IMR-90 (cell line): Measurements from ENCODE around the gene GAS2L3. TPM values are rescaled to one million over a fixed set of nuclear protein-coding genes. Genes with fewer than 3 reads are reported as not detected.

Source experiments
- ATAC-seq: fragments of 200-7000 bp; cut with Tn5 transposase; 2 replicates; pipeline ENCODE4 v1.9.1; 2020; ENCODE audit warnings: low read depth, mild to moderate bottlenecking, moderate library complexity
- BruUV-seq: library from RNA; stranded (reverse); fragments of 400-500 nt; replicated peaks from 2 replicates; lab custom pipeline; 2021; lab: Mats Ljungman, UMichigan
- CTCF ChIA-PET: fragments of 300-600 bp; formaldehyde crosslinking; extraction: SDS; loops from one replicate; lab custom pipeline; 2021; ENCODE audit warnings: antibody characterized with exemption; lab: Yijun Ruan, JAX
- POLR2A ChIA-PET: fragments of 300-600 bp; sonication (Branson Sonifier 250); formaldehyde crosslinking; loops from one replicate; lab custom pipeline; 2022; ENCODE audit warnings: antibody characterized with exemption; ENCODE audit not compliant: unreplicated experiment; lab: Charles Lee
- DNase-seq: peaks from one replicate; pipeline ENCODE4 v3.0.0; 2013
- H2AFZ ChIP-seq: replicated peaks from 2 replicates; pipeline ENCODE3; 2013; ENCODE audit warnings: low read length, mild to moderate bottlenecking; ENCODE audit not compliant: poor library complexity
- H2AK5ac ChIP-seq: 2 replicates; pipeline ENCODE4 v1.6.1; 2013; ENCODE audit warnings: low read depth, low read length, inconsistent platforms
- H2AK9ac ChIP-seq: replicated peaks from 2 replicates; pipeline ENCODE3; 2013; ENCODE audit warnings: mild to moderate bottlenecking, low read depth, low read length, moderate library complexity; ENCODE audit not compliant: poor library complexity
- H2BK120ac ChIP-seq: 2 replicates; pipeline ENCODE4 v1.6.1; 2013; ENCODE audit warnings: low read depth, low read length, inconsistent platforms
- H2BK15ac ChIP-seq: 3 replicates; pipeline ENCODE4 v1.6.1; 2013; ENCODE audit warnings: low read depth, low read length, inconsistent platforms
- H2BK20ac ChIP-seq: 2 replicates; pipeline ENCODE4 v1.6.1; 2013; ENCODE audit warnings: low read depth, mild to moderate bottlenecking, inconsistent platforms, low read length, moderate library complexity
- H2BK5ac ChIP-seq: 2 replicates; pipeline ENCODE4 v1.6.1; 2013; ENCODE audit warnings: mild to moderate bottlenecking, low read depth, low read length, inconsistent platforms; ENCODE audit not compliant: poor library complexity, severe bottlenecking
- H3K14ac ChIP-seq: replicated peaks from 2 replicates; pipeline ENCODE4 v1.6.1; 2013; ENCODE audit warnings: low read depth, low read length, inconsistent platforms
- H3K18ac ChIP-seq: 2 replicates; pipeline ENCODE4 v1.6.1; 2013; ENCODE audit warnings: low read depth, low read length, control low read depth
- H3K23ac ChIP-seq: 2 replicates; pipeline ENCODE4 v1.6.1; 2013; ENCODE audit warnings: low read depth, low read length, inconsistent platforms
- H3K27ac ChIP-seq: 2 replicates; pipeline ENCODE4 v1.5.1; 2013; ENCODE audit warnings: mild to moderate bottlenecking, control low read depth, low read length; ENCODE audit not compliant: insufficient read depth
- H3K27me3 ChIP-seq: 2 replicates; pipeline ENCODE4 v1.6.1; 2013; ENCODE audit warnings: low read length; ENCODE audit not compliant: control insufficient read depth, insufficient read depth
- H3K36me3 ChIP-seq: 2 replicates; pipeline ENCODE4 v1.6.1; 2013; ENCODE audit warnings: low read length, mixed read lengths; ENCODE audit not compliant: control insufficient read depth, insufficient read depth
- H3K4ac ChIP-seq: 2 replicates; pipeline ENCODE4 v1.6.1; 2013; ENCODE audit warnings: low read depth, low read length, inconsistent platforms
- H3K4me1 ChIP-seq: 2 replicates; pipeline ENCODE4 v1.6.1; 2013; ENCODE audit warnings: low read length, mixed read lengths; ENCODE audit not compliant: control insufficient read depth, insufficient read depth
- H3K4me2 ChIP-seq: 2 replicates; pipeline ENCODE4 v1.6.1; 2013; ENCODE audit warnings: low read depth, mild to moderate bottlenecking, control low read depth, low read length, moderate library complexity
- H3K4me3 ChIP-seq: 2 replicates; pipeline ENCODE4 v1.5.1; 2013; ENCODE audit warnings: low read depth, mild to moderate bottlenecking, control low read depth, low read length, moderate library complexity; ENCODE audit not compliant: insufficient read depth
- H3K56ac ChIP-seq: 2 replicates; pipeline ENCODE4 v1.6.1; 2013; ENCODE audit warnings: low read length, inconsistent platforms; ENCODE audit not compliant: insufficient read depth; ENCODE audit errors: extremely low read depth
- H3K79me1 ChIP-seq, 2 experiments: 2 replicates each; pipeline ENCODE4 v1.6.1; 2013; ENCODE audit warnings: low read length in 2 of 2, inconsistent platforms in 1 of 2, low read depth in 1 of 2
- H3K9ac ChIP-seq: 2 replicates; pipeline ENCODE4 v1.6.1; 2013; ENCODE audit warnings: low read depth, low read length, control low read depth
- H3K9me1 ChIP-seq: 2 replicates; pipeline ENCODE4 v1.6.1; 2013; ENCODE audit warnings: low read length, inconsistent platforms; ENCODE audit not compliant: insufficient read depth
- H3K9me3 ChIP-seq: 2 replicates; pipeline ENCODE4 v1.6.1; 2013; ENCODE audit warnings: low read length; ENCODE audit not compliant: control insufficient read depth, insufficient read depth
- H4K20me1 ChIP-seq: 2 replicates; pipeline ENCODE4 v1.6.1; 2013; ENCODE audit warnings: low read length, inconsistent platforms; ENCODE audit not compliant: insufficient read depth
- H4K5ac ChIP-seq: 2 replicates; pipeline ENCODE4 v1.6.1; 2013; ENCODE audit warnings: mild to moderate bottlenecking, low read depth, low read length, control low read depth
- H4K8ac ChIP-seq, 2 experiments: 2 replicates each; pipeline ENCODE4 v1.6.1; 2013; ENCODE audit warnings: low read depth in 2 of 2, low read length in 2 of 2, control low read depth in 1 of 2, inconsistent platforms in 1 of 2
- H4K91ac ChIP-seq: 2 replicates; pipeline ENCODE4 v1.6.1; 2013; ENCODE audit warnings: low read depth, low read length, inconsistent platforms; ENCODE audit not compliant: insufficient read depth
- ELK1 ChIP-seq: fragments of 150-350 bp; IDR thresholded peaks from 2 replicates; pipeline ENCODE4 v1.6.1; 2016; ENCODE audit warnings: low read depth, mild to moderate bottlenecking, low read length, moderate library complexity, borderline replicate concordance
- MAFK ChIP-seq: IDR thresholded peaks from 2 replicates; pipeline ENCODE4 v1.6.1; 2012; ENCODE audit warnings: low read depth, low read length, improper control_type of control experiment
- MAZ ChIP-seq: IDR thresholded peaks from 2 replicates; pipeline ENCODE4 v1.6.1; 2012; ENCODE audit warnings: low read depth, mild to moderate bottlenecking, low read length, improper control_type of control experiment, moderate library complexity, borderline replicate concordance
- MXI1 ChIP-seq: IDR thresholded peaks from 2 replicates; pipeline ENCODE4 v1.6.1; 2012; ENCODE audit warnings: low read depth, mild to moderate bottlenecking, low read length, moderate library complexity, borderline replicate concordance
- NFE2L2 ChIP-seq: fragments of 150-350 bp; IDR thresholded peaks from 2 replicates; pipeline ENCODE4 v1.6.1; 2016; ENCODE audit warnings: low read depth, mild to moderate bottlenecking, low read length
- POLR2A ChIP-seq: IDR thresholded peaks from 2 replicates; pipeline ENCODE4 v1.6.1; 2012; ENCODE audit warnings: mild to moderate bottlenecking, low read depth, low read length
- RAD21 ChIP-seq: IDR thresholded peaks from 2 replicates; pipeline ENCODE4 v1.6.1; 2012; ENCODE audit warnings: low read length, improper control_type of control experiment
- RCOR1 ChIP-seq: IDR thresholded peaks from 2 replicates; pipeline ENCODE4 v1.6.1; 2012; ENCODE audit warnings: mild to moderate bottlenecking, low read length, improper control_type of control experiment; ENCODE audit not compliant: insufficient replicate concordance
- USF2 ChIP-seq: fragments of 150-350 bp; IDR thresholded peaks from 2 replicates; pipeline ENCODE4 v1.6.1; 2017; ENCODE audit warnings: mild to moderate bottlenecking, antibody characterized with exemption, low read length, low read depth
- WGBS, 2 experiments: methylation state at CpG; one replicate each; pipeline versions ENCODE4 v1.1.5 to v1.1.7; 2013; ENCODE audit warnings: missing lambda C conversion rate in 2 of 2; ENCODE audit not compliant: insufficient read length in 1 of 2; ENCODE audit errors: extremely low coverage in 2 of 2; 5-methylcytosine and 5-hydroxymethylcytosine counted together
- dilution Hi-C: fragments of 300-500 bp; cut with HindIII; formaldehyde crosslinking; loops from one replicate; pipeline ENCODE4 v1.14.3; 2018; ENCODE audit warnings: low sequenced_read_pairs; ENCODE audit not compliant: unreplicated experiment
- in situ Hi-C: fragments of 300-500 bp; cut with MboI; formaldehyde crosslinking; loops from 3 replicates; pipeline ENCODE4 v1.14.3; 2019; ENCODE audit warnings: low sequenced_read_pairs, inconsistent platforms, mixed read lengths
- intact Hi-C: fragments of 100-400 bp; cut with micrococcal nuclease; formaldehyde crosslinking; loops from 2 replicates; pipeline ENCODE4 v1.10.0; 2022
- polyA plus RNA-seq, 3 experiments: library from polyadenylated mRNA; depleted of rRNA; stranded (reverse); fragments of >200 nt; gene quantifications; 2 replicates each; pipeline ENCODE4 v1.2.3, GENCODE V29; 2012; ENCODE audit warnings: low replicate concordance in 1 of 3
- total RNA-seq: library from RNA; depleted of rRNA; stranded (reverse); fragments of >200 nt; gene quantifications from 2 replicates; pipeline ENCODE4 v1.2.3, GENCODE V29; 2012

GAS2L3 gene
- total and polyA plus RNA-seq, 2 of the 4 experiments (the other 2 are of a cell fraction): 5.2 to 15.6 TPM

GRCh38 chr12:100578923-100579322 lies 5.4 kb downstream of the GAS2L3 start:
- ChIA-PET POLR2A (no interaction called here), CTCF (no interaction called here)
- H3K9me1 ChIP-seq: no peaks in the 10 kb centered on the region
- no peak overlapping the region for H2BK120ac ChIP-seq
- no peak overlapping the region for H3K23ac ChIP-seq
- H2AK5ac ChIP-seq: no peak overlapping the region
- no peak overlapping the region for H3K9ac ChIP-seq
- no peak overlapping the region for H3K4ac ChIP-seq
- H3K9me3 ChIP-seq: peaks cover 5% of the 10 kb centered on the region
- no peak overlapping the region for H4K8ac ChIP-seq
- no peak overlapping the region for H3K4me3 ChIP-seq
- peaks cover 40 to 41% of the 10 kb centered on the region in 2 experiments for H3K79me1 ChIP-seq
- H2AFZ ChIP-seq: no peak overlapping the region
- H3K27me3 ChIP-seq: no peaks in the 10 kb centered on the region
- TF ChIP-seq ELK1 (no peak), USF2 (no peak), MAFK (no peak), MXI1 (no peak), NFE2L2 (no peak), MAZ (no peak), RCOR1 (no peak), POLR2A (no peak), RAD21 (no peak)
- H3K56ac ChIP-seq: no peak overlapping the region
- dilution Hi-C loops: no loop called here
- DNase-seq (no peak), ATAC-seq (no peak)
- H4K20me1 ChIP-seq: peaks cover 2% of the 10 kb centered on the region; the same call in 1 of the 2 replicates
- no TSS peak for BruUV-seq
- no peak overlapping the region for H2BK20ac ChIP-seq
- peaks cover 2% of the 10 kb centered on the region; the same call in 1 of the 2 replicates for H3K4me1 ChIP-seq
- H2BK5ac ChIP-seq: no peak overlapping the region
- WGBS, 2 experiments: 93% methylated on average over 3 of the region's 5 CpGs; no CpG with 5 or more reads in 1 of the 2 experiments
- in situ Hi-C loops: no loop called here
- no peak overlapping the region for H2BK15ac ChIP-seq
- H4K5ac ChIP-seq: no peak overlapping the region
- no peaks in the 10 kb centered on the region for H3K36me3 ChIP-seq
- no peak overlapping the region for H3K18ac ChIP-seq
- H3K27ac ChIP-seq: no peak overlapping the region
- H3K4me2 ChIP-seq: no peak overlapping the region
- H3K14ac ChIP-seq: no peak overlapping the region
- H2AK9ac ChIP-seq: no peak overlapping the region
- intact Hi-C loops: no loop called here
- no peak overlapping the region for H4K91ac ChIP-seq
